Loucy (cell line): ENCODE measurements around the gene CHL1.

ENCODE experiments used
- CTCF ChIP-seq: fragments of 200-600 bp; sonication (generic); conservative IDR thresholded peaks from 2 replicates; pipeline ENCODE4 v1.5.1; 2014; ENCODE audit warnings: mild to moderate bottlenecking, antibody characterized with exemption, low read length
- EZH2phosphoT487 ChIP-seq: fragments of 200-600 bp; IDR thresholded peaks from 2 replicates; pipeline ENCODE4 v1.6.1; 2018; ENCODE audit warnings: antibody characterized with exemption, mild to moderate bottlenecking, moderate library complexity, borderline replicate concordance

- TF ChIP-seq CTCF (no peak), EZH2phosphoT487 (no peak)
These were observed 74.1 kb downstream of the CHL1 start for GRCh38 chr3:270688-271087.
